ENCODE measurements around the gene BCL2L15.

DNA sequence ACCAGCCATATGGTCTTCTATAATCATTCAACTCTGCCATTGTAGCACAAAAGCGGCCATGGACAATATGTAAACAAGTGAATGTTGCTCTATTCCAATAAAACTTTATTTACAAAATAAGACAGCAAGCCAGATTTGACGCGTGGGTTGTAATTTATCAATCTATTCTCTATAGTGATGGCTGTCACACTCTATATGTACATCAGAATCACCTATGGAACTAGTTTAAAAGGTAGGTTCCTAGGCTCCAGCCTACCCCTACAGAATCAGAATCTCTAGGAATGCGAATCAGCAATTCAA is 7.7 kb downstream of the BCL2L15 start:
- TF ChIP-seq TAF1 (IDR thresholded peaks at IDR 0.05; ENCODE audit: borderline replicate concordance, low read depth, low read length) (no peak), POLR2AphosphoS5 (IDR thresholded peaks at IDR 0.05; ENCODE audit: low read depth, low read length) (no peak)
